ENCODE results near the gene DAAM1. TPM values are rescaled to one million over a fixed set of nuclear protein-coding genes. Genes with fewer than 3 reads are reported as not detected.

The DAAM1 gene
- total RNA-seq, 4 donors from 2014 or later = 40.0 to 86.7 (median 57.6) TPM

DNA sequence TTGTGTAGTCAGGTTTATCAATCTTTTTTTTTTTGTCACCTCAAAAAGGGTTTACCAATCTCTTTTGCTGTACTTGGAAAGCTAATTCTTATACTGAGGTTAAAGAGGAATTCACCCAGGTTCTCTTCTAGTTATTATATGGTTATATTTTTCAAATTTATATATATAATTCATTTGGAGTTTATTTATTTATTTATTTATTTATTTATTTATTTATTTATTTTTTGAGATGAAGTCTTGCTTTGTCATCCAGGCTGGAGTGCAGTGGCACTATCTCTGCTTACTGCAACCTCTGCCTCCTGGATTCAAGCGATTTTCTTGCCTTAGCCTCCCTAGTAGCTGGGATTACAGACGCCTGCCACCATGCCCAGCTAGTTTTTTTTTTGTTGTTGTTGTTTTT is 202.9 kb downstream of the DAAM1 start:
- 94 to 99% methylated on average over 2 of the region's 2 CpGs for WGBS, 2 donors
- Histone ChIP-seq H3K36me3 (no peaks in the 10 kb centered on the region), H3K27ac (no peak overlapping the region), H3K4me3 (no peak overlapping the region), H3K9me3 (peaks cover 0 to 8% (median 1%) of the 10 kb centered on the region in 4 donors), H3K27me3 (no peaks in the 10 kb centered on the region), H3K4me1 (no peaks in the 10 kb centered on the region)
- DNase-seq (ENCODE audit: low spot score in 2 of 2) = no peak
- no peak for TF ChIP-seq POLR2A (IDR thresholded peaks at IDR 0.05)

DNA sequence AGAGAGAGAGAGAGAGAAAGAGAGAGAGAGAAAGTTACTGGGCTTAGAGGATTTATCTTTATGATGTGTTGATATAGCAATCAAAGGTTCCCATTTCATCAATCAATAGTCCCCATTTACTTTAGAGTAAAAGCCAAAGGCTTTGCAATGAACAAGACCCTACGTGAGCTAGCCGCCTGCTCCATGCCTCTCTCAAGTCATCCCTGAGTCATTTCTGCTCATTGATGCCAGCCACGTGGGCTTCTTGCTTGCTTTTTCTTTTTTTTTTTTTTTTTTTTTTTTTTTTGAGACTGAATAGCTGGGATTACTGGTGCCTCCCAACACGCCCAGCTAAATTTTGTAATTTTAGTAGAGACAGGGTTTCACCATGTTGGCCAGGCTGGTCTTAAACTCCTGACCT is 205.8 kb downstream of the DAAM1 start:
- H3K4me1 ChIP-seq = no peaks in the 10 kb centered on the region
- no peaks in the 10 kb centered on the region for H3K36me3 ChIP-seq
- no peaks in the 10 kb centered on the region for H3K27me3 ChIP-seq
- H3K4me3 ChIP-seq = no peak overlapping the region
- WGBS, 2 donors = 84 to 88% methylated on average over 4 of the region's 4 CpGs
- no peak for DNase-seq (ENCODE audit: low spot score in 2 of 2)
- H3K9me3 ChIP-seq = no peaks in the 10 kb centered on the region
- H3K27ac ChIP-seq = no peak overlapping the region
- TF ChIP-seq EP300 (IDR thresholded peaks at IDR 0.05) (no peak), POLR2A (IDR thresholded peaks at IDR 0.05) (no peak)
- TF ChIP-seq, protein P1, sequence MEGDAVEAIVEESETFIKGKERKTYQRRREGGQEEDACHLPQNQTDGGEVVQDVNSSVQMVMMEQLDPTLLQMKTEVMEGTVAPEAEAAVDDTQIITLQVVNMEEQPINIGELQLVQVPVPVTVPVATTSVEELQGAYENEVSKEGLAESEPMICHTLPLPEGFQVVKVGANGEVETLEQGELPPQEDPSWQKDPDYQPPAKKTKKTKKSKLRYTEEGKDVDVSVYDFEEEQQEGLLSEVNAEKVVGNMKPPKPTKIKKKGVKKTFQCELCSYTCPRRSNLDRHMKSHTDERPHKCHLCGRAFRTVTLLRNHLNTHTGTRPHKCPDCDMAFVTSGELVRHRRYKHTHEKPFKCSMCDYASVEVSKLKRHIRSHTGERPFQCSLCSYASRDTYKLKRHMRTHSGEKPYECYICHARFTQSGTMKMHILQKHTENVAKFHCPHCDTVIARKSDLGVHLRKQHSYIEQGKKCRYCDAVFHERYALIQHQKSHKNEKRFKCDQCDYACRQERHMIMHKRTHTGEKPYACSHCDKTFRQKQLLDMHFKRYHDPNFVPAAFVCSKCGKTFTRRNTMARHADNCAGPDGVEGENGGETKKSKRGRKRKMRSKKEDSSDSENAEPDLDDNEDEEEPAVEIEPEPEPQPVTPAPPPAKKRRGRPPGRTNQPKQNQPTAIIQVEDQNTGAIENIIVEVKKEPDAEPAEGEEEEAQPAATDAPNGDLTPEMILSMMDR (IDR thresholded peaks at IDR 0.05) = no peak

DNA sequence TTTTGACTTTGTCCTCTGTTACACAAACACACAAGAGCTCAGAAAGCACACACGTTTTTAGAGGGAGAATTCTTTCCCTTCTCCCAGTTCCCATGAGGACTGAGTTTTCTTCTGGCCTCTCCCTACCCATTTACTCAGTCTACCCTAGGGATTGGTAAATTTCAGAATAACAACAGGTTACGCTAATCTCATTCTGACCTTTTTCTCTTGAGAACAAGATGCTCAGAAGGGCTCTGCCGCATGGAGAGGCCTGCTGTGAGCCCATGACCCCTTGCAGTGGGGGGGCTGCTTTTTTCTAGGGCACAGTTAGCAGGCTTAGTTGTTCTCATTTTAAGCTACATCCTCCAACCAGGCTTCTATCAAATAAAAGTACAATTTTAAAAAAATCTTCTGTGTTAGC is 207.2 kb downstream of the DAAM1 start:
- Histone ChIP-seq H3K27ac (no peak overlapping the region), H3K36me3 (no peaks in the 10 kb centered on the region), H3K9me3 (peaks cover 0 to 4% (median 0%) of the 10 kb centered on the region in 4 donors), H3K27me3 (no peaks in the 10 kb centered on the region), H3K4me1 (no peaks in the 10 kb centered on the region), H3K4me3 (no peak overlapping the region)
- TF ChIP-seq, protein P1 (IDR thresholded peaks at IDR 0.05) = no peak
- no peak for TF ChIP-seq EP300 (IDR thresholded peaks at IDR 0.05)
- 55 to 68% methylated on average over 3 of the region's 3 CpGs for WGBS, 2 donors
- DNase-seq (ENCODE audit: low spot score in 2 of 2) = no peak

DNA sequence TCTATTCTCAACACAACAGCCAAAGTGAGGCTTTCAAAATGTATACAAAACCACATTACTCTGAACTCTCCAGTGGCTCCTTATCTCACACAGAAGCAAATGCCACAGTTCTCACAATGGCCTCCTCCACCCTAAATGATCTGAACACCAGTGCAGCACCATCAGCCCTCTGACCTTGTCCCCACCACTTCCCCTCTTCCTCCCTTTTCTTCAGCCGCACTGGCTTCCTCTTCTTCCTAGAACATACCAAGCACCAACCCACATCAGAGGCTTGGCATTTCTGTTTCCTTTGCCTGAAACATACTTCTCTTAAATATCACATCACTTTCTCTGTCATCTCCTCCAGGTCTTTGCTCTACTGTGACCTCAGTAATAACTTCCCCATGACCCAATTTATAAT is 210.4 kb downstream of the DAAM1 start:
- H3K9me3 ChIP-seq = peaks cover 0 to 9% (median 0%) of the 10 kb centered on the region in 4 donors
- no peaks in the 10 kb centered on the region for H3K4me1 ChIP-seq
- TF ChIP-seq, protein P1 (IDR thresholded peaks at IDR 0.05) = no peak
- TF ChIP-seq EP300 (IDR thresholded peaks at IDR 0.05) (no peak), POLR2A (IDR thresholded peaks at IDR 0.05) (no peak)
- WGBS, 2 donors = 74 to 76% methylated on average over 1 of the region's 1 CpG
- no peak for DNase-seq (ENCODE audit: low spot score in 2 of 2)
- no peaks in the 10 kb centered on the region for H3K27me3 ChIP-seq
- no peaks in the 10 kb centered on the region for H3K36me3 ChIP-seq
- no peak overlapping the region for H3K27ac ChIP-seq
- H3K4me3 ChIP-seq = no peak overlapping the region

- Histone ChIP-seq H3K9me3 (peaks cover 0 to 18% (median 0%) of the 10 kb centered on the region in 4 donors), H3K36me3 (no peaks in the 10 kb centered on the region), H3K27me3 (no peaks in the 10 kb centered on the region), H3K27ac (peak overlapping the region in 3 of 4 donors; percentile 10 to 62 (median 31)), H3K4me3 (no peak overlapping the region), H3K4me1 (peaks cover 0 to 11% (median 0%) of the 10 kb centered on the region in 4 donors)
- no peak for TF ChIP-seq POLR2A (IDR thresholded peaks at IDR 0.05)
- TF ChIP-seq, protein P1 (IDR thresholded peaks at IDR 0.05) = no peak
- peak in 1 of 2 donors; percentile 49 for TF ChIP-seq EP300 (IDR thresholded peaks at IDR 0.05)
- no peak for DNase-seq (ENCODE audit: low spot score in 2 of 2)
- WGBS, 2 donors = 51 to 56% methylated on average over 6 of the region's 6 CpGs
Observed at GRCh38 chr14:59406454-59407245, 218.2 kb downstream of the DAAM1 start.
